ENCODE measurements around the gene ARHGAP21. TPM values are rescaled to one million over a fixed set of nuclear protein-coding genes. Genes with fewer than 3 reads are reported as not detected.

The ARHGAP21 gene
- total and polyA plus RNA-seq, 4 donors: 18.8 to 138 (median 46.1) TPM

- peaks cover 0 to 12% (median 2%) of the 10 kb centered on the region in 5 donors for H3K4me1 ChIP-seq (ENCODE audit: control insufficient read depth in 5 of 5, insufficient read depth in 5 of 5, low read length in 5 of 5)
- no peak for TF ChIP-seq CTCF (IDR thresholded peaks at IDR 0.05; ENCODE audit: control extremely low read depth, extremely low read depth)
- no peaks in the 10 kb centered on the region for H3K27me3 ChIP-seq (ENCODE audit: control insufficient read depth in 3 of 3, insufficient read depth in 3 of 3, low read length in 2 of 3)
- ATAC-seq (ENCODE audit: insufficient read depth, low FRiP score): no peak
- H3K9ac ChIP-seq (ENCODE audit: insufficient read depth in 1 of 2, low read length in 2 of 2): no peak overlapping the region
- no peak overlapping the region for H3K27ac ChIP-seq (ENCODE audit: low read depth in 1 of 2, low read length in 1 of 2)
- H3K9me3 ChIP-seq (ENCODE audit: control insufficient read depth in 4 of 4, insufficient read depth in 3 of 4, low read length in 3 of 4): no peaks in the 10 kb centered on the region
- DNase-seq: peak in 2 of 3 donors; percentile 13 to 43
- peaks cover 0 to 5% (median 0%) of the 10 kb centered on the region in 4 donors for H3K36me3 ChIP-seq (ENCODE audit: control insufficient read depth in 4 of 4, insufficient read depth in 4 of 4, low read length in 4 of 4)
- H3K4me3 ChIP-seq: no peak overlapping the region
These were observed 77.9 kb downstream of the ARHGAP21 start for GRCh38 chr10:24645784-24646183.

- ATAC-seq (ENCODE audit: insufficient read depth, low FRiP score): no peak
- no peak for DNase-seq
- Histone ChIP-seq H3K9ac (ENCODE audit: insufficient read depth in 1 of 2, low read length in 2 of 2) (no peak overlapping the region), H3K9me3 (ENCODE audit: control insufficient read depth in 4 of 4, insufficient read depth in 3 of 4, low read length in 3 of 4) (no peaks in the 10 kb centered on the region), H3K36me3 (ENCODE audit: control insufficient read depth in 4 of 4, insufficient read depth in 4 of 4, low read length in 4 of 4) (peaks cover 0 to 5% (median 0%) of the 10 kb centered on the region in 4 donors), H3K4me3 (no peak overlapping the region), H3K27ac (ENCODE audit: low read depth in 1 of 2, low read length in 1 of 2) (no peak overlapping the region), H3K4me1 (ENCODE audit: control insufficient read depth in 5 of 5, insufficient read depth in 5 of 5, low read length in 5 of 5) (peaks cover 0 to 12% (median 2%) of the 10 kb centered on the region in 5 donors), H3K27me3 (ENCODE audit: control insufficient read depth in 3 of 3, insufficient read depth in 3 of 3, low read length in 2 of 3) (no peaks in the 10 kb centered on the region)
- no peak for TF ChIP-seq CTCF (IDR thresholded peaks at IDR 0.05; ENCODE audit: control extremely low read depth, extremely low read depth)
These were observed 78.7 kb downstream of the ARHGAP21 start for GRCh38 chr10:24645022-24645421.

GRCh38 chr10:24643679-24644209, 79.9 kb downstream of the ARHGAP21 start:
- DNase-seq: no peak
- H3K27me3 ChIP-seq (ENCODE audit: control insufficient read depth in 3 of 3, insufficient read depth in 3 of 3, low read length in 2 of 3): no peaks in the 10 kb centered on the region
- 87 to 93% methylated on average over 6 of the region's 6 CpGs for WGBS, 2 donors
- H3K36me3 ChIP-seq (ENCODE audit: control insufficient read depth in 4 of 4, insufficient read depth in 4 of 4, low read length in 4 of 4): peaks cover 0 to 5% (median 0%) of the 10 kb centered on the region in 4 donors
- H3K9me3 ChIP-seq (ENCODE audit: control insufficient read depth in 4 of 4, insufficient read depth in 3 of 4, low read length in 3 of 4): no peaks in the 10 kb centered on the region
- H3K4me3 ChIP-seq: no peak overlapping the region
- H3K4me1 ChIP-seq (ENCODE audit: control insufficient read depth in 5 of 5, insufficient read depth in 5 of 5, low read length in 5 of 5): peaks cover 0 to 8% (median 2%) of the 10 kb centered on the region in 5 donors
- H3K27ac ChIP-seq (ENCODE audit: low read depth in 1 of 2, low read length in 1 of 2): no peak overlapping the region
- no peak for TF ChIP-seq CTCF (IDR thresholded peaks at IDR 0.05; ENCODE audit: control extremely low read depth, extremely low read depth)
- H3K9ac ChIP-seq (ENCODE audit: insufficient read depth in 1 of 2, low read length in 2 of 2): no peak overlapping the region
- no peak for ATAC-seq (ENCODE audit: insufficient read depth, low FRiP score)

Data from lung (tissue), 12 donors.